CD4-positive, CD25-positive, alpha-beta regulatory T cell (primary cell): ENCODE results near the gene SLC26A1. TPM values are rescaled to one million over a fixed set of nuclear protein-coding genes. Genes with fewer than 3 reads are reported as not detected.
"Not testable (repeated sequence)": the region's sequence is repeated elsewhere in the genome, so short reads cannot be mapped to it uniquely, and the experiment has no call there.

ENCODE experiments used
- ATAC-seq, 2 donors: fragments of 150-1000 bp; cut with Tn5 transposase; one replicate each; pipeline ENCODE4 v1.10.0; 2021; ENCODE audit warnings: low read depth in 2 of 2, moderate number of reproducible peaks in 2 of 2, moderate library complexity in 1 of 2
- DNase-seq, 3 donors: peaks; one replicate each; pipeline versions ENCODE4 v3.0.0 to v3.0.0-alpha.2; 2012 to 2022; ENCODE audit warnings: mixed read lengths in 1 of 3
- H3K27ac ChIP-seq: one replicate; pipeline ENCODE4 v1.7.0; 2013; ENCODE audit warnings: mild to moderate bottlenecking, low read length; ENCODE audit not compliant: insufficient read depth, poor library complexity, severe bottlenecking
- H3K27me3 ChIP-seq: one replicate; pipeline ENCODE4 v1.7.0; 2013; ENCODE audit warnings: low read length; ENCODE audit not compliant: control insufficient read depth, insufficient read depth
- H3K36me3 ChIP-seq: one replicate; pipeline ENCODE4 v1.7.0; 2013; ENCODE audit warnings: mild to moderate bottlenecking, low read length, moderate library complexity; ENCODE audit not compliant: control insufficient read depth, insufficient read depth
- H3K4me1 ChIP-seq: 2 replicates; pipeline ENCODE4 v1.7.0; 2013; ENCODE audit warnings: mild to moderate bottlenecking, low read length; ENCODE audit not compliant: insufficient read depth, control insufficient read depth, poor library complexity, severe bottlenecking
- H3K4me3 ChIP-seq: one replicate; pipeline ENCODE4 v1.7.0; 2013; ENCODE audit warnings: low read depth, mild to moderate bottlenecking, low read length, moderate library complexity
- H3K9me3 ChIP-seq, 2 experiments: 1 replicate in 1 of 2; 2 replicates in 1 of 2; pipeline ENCODE4 v1.7.0; 2013; ENCODE audit warnings: low read length in 2 of 2, mild to moderate bottlenecking in 1 of 2, moderate library complexity in 1 of 2; ENCODE audit not compliant: control insufficient read depth in 2 of 2
- H3K27ac Mint-ChIP-seq, 3 donors: one replicate each; pipeline ENCODE4 v1.8.0; 2020 to 2022; ENCODE audit warnings: mild to moderate bottlenecking in 3 of 3, mixed read lengths in 3 of 3, moderate library complexity in 2 of 3
- H3K27me3 Mint-ChIP-seq: one replicate; pipeline ENCODE4 v1.8.0; 2022; ENCODE audit warnings: mild to moderate bottlenecking, mixed read lengths
- H3K36me3 Mint-ChIP-seq: one replicate; pipeline ENCODE4 v1.8.0; 2020; ENCODE audit warnings: mixed read lengths
- H3K4me1 Mint-ChIP-seq, 4 donors: one replicate each; pipeline ENCODE4 v1.8.0; 2020 to 2022; ENCODE audit warnings: mixed read lengths in 4 of 4, mild to moderate bottlenecking in 1 of 4
- H3K4me3 Mint-ChIP-seq, 4 donors: one replicate each; pipeline ENCODE4 v1.8.0; 2020 to 2022; ENCODE audit warnings: mild to moderate bottlenecking in 4 of 4, mixed read lengths in 4 of 4, moderate library complexity in 3 of 4
- H3K9me3 Mint-ChIP-seq, 7 donors: one replicate each; pipeline ENCODE4 v1.8.0; 2020 to 2022; ENCODE audit warnings: mixed read lengths in 7 of 7, mild to moderate bottlenecking in 3 of 7, moderate library complexity in 2 of 7
- polyA plus RNA-seq, 4 donors: library from polyadenylated mRNA; unstranded; fragments of 300-500 nt; fragmentation: Illumina TruSeq; gene quantifications; one replicate each; pipeline ENCODE4 v1.2.3, GENCODE V29; 2021
- total RNA-seq: library from RNA; stranded (reverse); gene quantifications from one replicate; pipeline ENCODE4 v1.2.3, GENCODE V29; 2022

The SLC26A1 gene
- total and polyA plus RNA-seq, 5 donors from 2014 or later = 0.37 to 1.7 (median 1.00) TPM

GRCh38 chr4:1002131-1002630 is 9.0 kb upstream of the SLC26A1 start:
- peaks cover 0 to 2% of the 10 kb centered on the region in 2 experiments for H3K9me3 ChIP-seq
- Mint-ChIP-seq H3K27me3 (peaks cover 48% of the 10 kb centered on the region), H3K36me3 (no peaks in the 10 kb centered on the region), H3K4me3 (no peak overlapping the region), H3K9me3 (peaks cover 0 to 4% (median 0%) of the 10 kb centered on the region in 7 donors), H3K27ac (no peak overlapping the region), H3K4me1 (peaks cover 0 to 16% (median 3%) of the 10 kb centered on the region in 4 donors)
- ATAC-seq (peak in 1 of 2 donors; percentile 25), DNase-seq (no peak)
- H3K27me3 ChIP-seq = no peaks in the 10 kb centered on the region
- H3K27ac ChIP-seq = no peak overlapping the region
- no peak overlapping the region for H3K4me3 ChIP-seq
- no peaks in the 10 kb centered on the region for H3K36me3 ChIP-seq
- H3K4me1 ChIP-seq = peaks cover 26% of the 10 kb centered on the region

GRCh38 chr4:1001561-1002130 is 8.4 kb upstream of the SLC26A1 start:
- H3K27ac ChIP-seq = no peak overlapping the region
- H3K27me3 Mint-ChIP-seq = peaks cover 43% of the 10 kb centered on the region
- H3K27ac Mint-ChIP-seq = no peak overlapping the region
- no peaks in the 10 kb centered on the region for H3K36me3 ChIP-seq
- H3K27me3 ChIP-seq = no peaks in the 10 kb centered on the region
- no peak for DNase-seq
- no peaks in the 10 kb centered on the region for H3K9me3 ChIP-seq
- H3K4me1 Mint-ChIP-seq = peaks cover 0 to 16% (median 3%) of the 10 kb centered on the region in 4 donors
- H3K4me1 ChIP-seq = peaks cover 29% of the 10 kb centered on the region
- peaks cover 0 to 2% (median 0%) of the 10 kb centered on the region in 7 donors for H3K9me3 Mint-ChIP-seq
- H3K4me3 Mint-ChIP-seq = no peak overlapping the region
- ATAC-seq = no peak
- H3K4me3 ChIP-seq = no peak overlapping the region
- no peaks in the 10 kb centered on the region for H3K36me3 Mint-ChIP-seq

DNA sequence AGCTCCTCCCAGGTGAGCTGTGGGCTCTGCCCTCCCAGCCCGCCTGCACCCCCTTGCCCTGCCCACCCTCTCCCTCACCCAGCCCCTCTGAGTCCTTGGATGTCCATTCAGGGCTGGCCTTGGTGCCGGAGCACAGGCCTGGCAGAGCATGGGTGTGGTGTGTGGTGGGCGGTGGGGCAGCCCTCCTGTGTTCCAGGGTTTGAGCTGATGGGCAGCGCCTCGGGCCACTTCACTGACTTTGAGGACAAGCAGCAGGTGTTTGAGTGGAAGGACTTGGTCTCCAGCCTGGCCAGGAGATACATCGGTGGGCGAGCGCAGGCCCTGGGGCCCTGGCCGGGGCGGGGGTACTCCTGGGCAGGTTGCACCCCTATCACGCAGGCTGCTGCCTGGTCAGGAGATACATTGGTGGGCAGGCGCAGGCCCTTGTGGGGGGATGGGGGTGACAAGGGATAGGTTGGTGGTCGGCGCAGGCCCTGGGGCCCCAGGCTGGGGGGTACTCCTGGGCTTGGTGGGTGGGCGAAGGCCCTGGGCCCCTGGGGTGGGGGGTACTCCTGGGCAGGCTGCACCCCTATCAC is 7.6 kb upstream of the SLC26A1 start:
- peaks cover 0 to 16% (median 0%) of the 10 kb centered on the region in 4 donors for H3K4me1 Mint-ChIP-seq
- H3K27me3 Mint-ChIP-seq = peaks cover 37% of the 10 kb centered on the region
- ATAC-seq = no peak
- no peaks in the 10 kb centered on the region for H3K27me3 ChIP-seq
- H3K27ac Mint-ChIP-seq = peak overlapping the region in 1 of 3 donors; percentile 26
- peaks cover 29% of the 10 kb centered on the region for H3K4me1 ChIP-seq
- H3K4me3 Mint-ChIP-seq = no peak overlapping the region
- peaks cover 0 to 2% (median 0%) of the 10 kb centered on the region in 7 donors for H3K9me3 Mint-ChIP-seq
- H3K36me3 ChIP-seq = no peaks in the 10 kb centered on the region
- no peaks in the 10 kb centered on the region for H3K36me3 Mint-ChIP-seq
- no peak for DNase-seq
- H3K4me3 ChIP-seq = no peak overlapping the region
- no peaks in the 10 kb centered on the region for H3K9me3 ChIP-seq
- no peak overlapping the region for H3K27ac ChIP-seq

DNA sequence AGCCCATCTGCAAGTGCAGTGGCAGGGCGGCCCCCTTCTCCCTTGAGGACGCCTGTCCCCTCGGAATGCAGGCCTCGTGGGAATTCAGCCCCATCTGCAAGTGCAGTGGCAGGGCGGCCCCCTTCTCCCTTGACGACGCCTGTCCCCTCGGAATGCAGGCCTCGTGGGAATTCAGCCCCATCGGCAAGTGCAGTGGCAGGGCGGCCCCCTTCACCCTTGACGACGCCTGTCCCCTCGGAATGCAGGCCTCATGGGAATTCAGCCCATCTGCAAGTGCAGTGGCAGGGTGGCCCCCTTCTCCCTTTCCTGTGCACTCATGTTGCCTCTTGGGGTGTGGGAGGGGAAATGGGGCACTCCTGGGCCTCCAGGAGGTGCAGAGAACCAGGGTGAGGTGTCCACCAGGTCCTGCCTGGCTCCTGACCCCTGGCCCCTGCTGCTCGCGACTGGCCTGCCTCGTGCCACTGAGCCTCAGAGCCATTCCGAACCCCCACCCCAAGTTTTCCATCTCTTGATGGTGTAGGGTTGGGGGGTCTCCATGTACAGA is 6.8 kb upstream of the SLC26A1 start:
- DNase-seq (no peak), ATAC-seq (no peak)
- no peaks in the 10 kb centered on the region for H3K27me3 ChIP-seq
- no peaks in the 10 kb centered on the region for H3K36me3 Mint-ChIP-seq
- no peaks in the 10 kb centered on the region for H3K36me3 ChIP-seq
- no peak overlapping the region for H3K27ac ChIP-seq
- H3K9me3 ChIP-seq = no peaks in the 10 kb centered on the region
- H3K4me3 ChIP-seq = no peak overlapping the region
- H3K4me3 Mint-ChIP-seq = no peak overlapping the region
- H3K4me1 Mint-ChIP-seq = peaks cover 0 to 16% (median 0%) of the 10 kb centered on the region in 4 donors
- H3K27ac Mint-ChIP-seq = no peak overlapping the region
- H3K4me1 ChIP-seq = peaks cover 29% of the 10 kb centered on the region
- H3K9me3 Mint-ChIP-seq = peaks cover 0 to 2% (median 0%) of the 10 kb centered on the region in 7 donors
- H3K27me3 Mint-ChIP-seq = peaks cover 37% of the 10 kb centered on the region

DNA sequence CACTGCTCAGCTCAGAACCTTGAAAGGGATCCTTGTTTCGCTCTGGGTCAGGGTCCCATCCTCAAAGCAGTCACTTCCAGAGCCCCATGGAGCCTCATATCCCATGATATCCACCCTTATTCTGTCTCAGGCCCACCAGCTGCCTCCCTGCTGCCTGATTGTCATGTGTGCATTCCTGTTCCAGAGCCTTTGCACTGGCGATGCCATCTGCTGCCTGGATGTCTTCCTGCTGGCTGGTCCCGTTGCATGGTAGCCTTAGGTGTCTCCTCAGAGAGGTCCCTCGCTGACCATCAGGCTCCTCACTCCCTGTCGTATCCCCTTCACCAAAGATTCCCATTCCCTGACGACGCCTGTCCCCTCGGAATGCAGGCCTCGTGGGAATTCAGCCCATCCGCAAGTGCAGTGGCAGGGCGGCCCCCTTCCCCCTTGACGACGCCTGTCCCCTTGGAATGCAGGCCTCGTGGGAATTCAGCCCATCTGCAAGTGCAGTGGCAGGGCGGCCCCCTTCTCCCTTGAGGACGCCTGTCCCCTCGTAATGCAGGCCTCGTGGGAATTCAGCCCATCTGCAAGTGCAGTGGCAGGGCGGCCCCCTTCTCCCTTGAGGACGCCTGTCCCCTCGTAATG is 6.1 kb upstream of the SLC26A1 start:
- H3K36me3 Mint-ChIP-seq, ATAC-seq, H3K36me3 ChIP-seq, H3K27me3 ChIP-seq, DNase-seq, H3K27ac Mint-ChIP-seq, H3K27ac ChIP-seq, H3K4me3 ChIP-seq, H3K4me3 Mint-ChIP-seq, H3K9me3 Mint-ChIP-seq, H3K9me3 ChIP-seq: not testable (repeated sequence)
- Mint-ChIP-seq H3K4me1 (peaks cover 0 to 16% (median 0%) of the 10 kb centered on the region in 4 donors), H3K27me3 (peaks cover 31% of the 10 kb centered on the region)
- peaks cover 29% of the 10 kb centered on the region for H3K4me1 ChIP-seq

DNA sequence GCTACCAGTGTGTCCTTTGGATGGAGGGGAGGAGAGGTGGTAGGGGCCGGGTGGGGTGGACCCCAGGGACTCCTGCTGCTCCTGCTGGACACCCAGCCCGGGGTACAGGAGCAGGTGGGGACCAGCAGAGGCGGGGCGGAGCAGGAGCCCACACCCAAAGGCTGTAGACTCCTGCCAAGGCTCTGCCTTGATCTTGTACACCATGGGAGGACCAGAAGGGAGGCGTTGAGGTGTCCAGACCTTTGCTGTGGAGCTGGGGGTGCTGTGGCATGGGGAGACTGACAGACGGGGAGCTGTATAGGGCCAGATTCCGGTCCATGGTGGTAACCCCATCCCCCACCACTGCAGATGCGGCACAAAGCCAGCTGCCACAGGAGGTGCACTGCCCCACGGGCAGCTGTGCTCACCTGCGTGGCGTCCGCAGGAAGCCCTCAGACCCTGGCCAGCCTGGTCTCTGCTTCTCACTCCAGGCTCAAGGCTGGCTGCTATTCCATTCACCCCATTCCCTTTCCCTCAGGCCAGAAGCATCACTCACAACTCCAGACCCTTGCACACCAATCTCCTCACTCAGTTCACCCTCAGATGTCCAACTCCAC is 5.0 kb upstream of the SLC26A1 start:
- ATAC-seq (no peak), DNase-seq (no peak)
- Histone ChIP-seq H3K36me3 (no peaks in the 10 kb centered on the region), H3K9me3 (no peaks in the 10 kb centered on the region), H3K4me1 (peaks cover 22% of the 10 kb centered on the region), H3K27me3 (no peaks in the 10 kb centered on the region), H3K27ac (no peak overlapping the region), H3K4me3 (no peak overlapping the region)
- Mint-ChIP-seq H3K4me3 (peak overlapping the region in 1 of 4 donors; percentile 19), H3K4me1 (peaks cover 0 to 16% (median 0%) of the 10 kb centered on the region in 4 donors), H3K9me3 (peaks cover 0 to 2% (median 0%) of the 10 kb centered on the region in 7 donors), H3K27ac (no peak overlapping the region), H3K27me3 (peaks cover 21% of the 10 kb centered on the region), H3K36me3 (no peaks in the 10 kb centered on the region)

DNA sequence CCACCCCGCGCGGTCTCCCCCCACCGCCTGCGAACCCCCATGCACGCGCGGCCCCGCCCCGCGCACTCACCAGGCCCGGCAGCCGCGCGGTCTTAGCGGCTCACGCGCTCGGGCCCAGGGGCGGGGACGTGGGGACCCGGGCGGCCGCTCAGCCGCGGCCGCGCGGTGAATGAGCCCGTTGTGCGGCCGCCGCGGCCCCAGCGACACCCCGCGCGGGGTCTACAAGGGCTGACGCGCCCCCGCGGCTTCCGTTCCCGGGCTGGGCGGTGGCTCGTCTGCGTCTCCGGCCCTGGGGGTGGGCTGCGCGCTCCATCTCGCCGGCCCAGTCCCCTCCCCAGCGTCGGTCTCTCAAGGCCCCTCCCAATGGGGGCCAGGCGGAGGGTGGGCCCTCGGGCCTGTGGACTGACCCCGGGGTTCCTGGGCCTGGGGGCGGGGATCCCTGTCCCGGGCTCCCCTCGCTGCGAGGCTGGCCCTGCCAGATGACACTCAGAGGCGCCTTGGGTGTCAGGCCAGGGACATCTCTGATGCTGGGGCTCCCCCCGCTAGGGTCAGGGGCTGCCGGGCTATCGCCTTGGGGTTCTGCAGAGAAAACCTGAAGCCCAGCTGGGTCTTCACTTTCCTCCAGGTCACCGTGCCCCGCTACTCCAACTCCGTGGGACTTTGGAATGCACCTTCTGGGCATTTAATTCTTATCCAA is 4.3 kb upstream of the SLC26A1 start:
- Mint-ChIP-seq H3K4me1 (peaks cover 0 to 19% (median 0%) of the 10 kb centered on the region in 4 donors), H3K27me3 (peaks cover 21% of the 10 kb centered on the region), H3K9me3 (peaks cover 0 to 2% (median 0%) of the 10 kb centered on the region in 7 donors), H3K36me3 (no peaks in the 10 kb centered on the region), H3K27ac (no peak overlapping the region), H3K4me3 (peak overlapping the region in 2 of 4 donors; percentile 19 to 62)
- H3K4me1 ChIP-seq = peaks cover 15% of the 10 kb centered on the region
- H3K27me3 ChIP-seq = no peaks in the 10 kb centered on the region
- no peak overlapping the region for H3K4me3 ChIP-seq
- DNase-seq = no peak
- no peaks in the 10 kb centered on the region for H3K36me3 ChIP-seq
- peak; percentile 22 to 31 for ATAC-seq
- no peak overlapping the region for H3K27ac ChIP-seq
- no peaks in the 10 kb centered on the region for H3K9me3 ChIP-seq
